Panc1 (cell line): ENCODE measurements around the gene COPZ1. TPM values are rescaled to one million over a fixed set of nuclear protein-coding genes. Genes with fewer than 3 reads are reported as not detected.

Experiments used
- ATAC-seq: fragments of 200-7000 bp; cut with Tn5 transposase; 2 replicates; pipeline ENCODE4 v1.9.1; 2020; ENCODE audit warnings: mild to moderate bottlenecking, moderate library complexity
- BruUV-seq: library from RNA; stranded (reverse); fragments of 400-500 nt; replicated peaks from 2 replicates; lab custom pipeline; 2021; lab: Mats Ljungman, UMichigan
- CTCF ChIA-PET: fragments of 300-600 bp; sonication (Branson Sonifier 250); formaldehyde crosslinking; loops from one replicate; lab custom pipeline; 2022; ENCODE audit warnings: antibody characterized with exemption; lab: Charles Lee
- POLR2A ChIA-PET: fragments of 300-600 bp; sonication (Branson Sonifier 250); formaldehyde crosslinking; loops from one replicate; lab custom pipeline; 2022; ENCODE audit warnings: antibody characterized with exemption; lab: Charles Lee
- DNase-seq: peaks from one replicate; pipeline ENCODE4 v3.0.0-alpha.2; 2010; ENCODE audit warnings: low read depth, low spot score
- H3K27ac ChIP-seq: 2 replicates; pipeline ENCODE4 v1.5.1; 2011; ENCODE audit warnings: mild to moderate bottlenecking, low read length, inconsistent platforms
- H3K27me3 ChIP-seq: fragments of 200-500 bp; sonication (Bioruptor generic); 2 replicates; pipeline ENCODE4 v1.6.0; 2014; ENCODE audit warnings: low read length, inconsistent platforms; ENCODE audit not compliant: control insufficient read depth, insufficient read depth
- H3K36me3 ChIP-seq: fragments of 200-500 bp; sonication (Bioruptor generic); 2 replicates; pipeline ENCODE4 v1.5.1; 2014; ENCODE audit warnings: inconsistent platforms, mild to moderate bottlenecking, low read length, moderate library complexity; ENCODE audit not compliant: control insufficient read depth, insufficient read depth
- H3K4me1 ChIP-seq: 2 replicates; pipeline ENCODE4 v1.5.1; 2011; ENCODE audit warnings: inconsistent platforms, mild to moderate bottlenecking, low read length, moderate library complexity; ENCODE audit not compliant: control insufficient read depth, insufficient read depth
- H3K4me3 ChIP-seq, 2 experiments: 2 replicates each; pipeline ENCODE4 v1.5.1; 2011 to 2012; ENCODE audit warnings: low read depth in 2 of 2, low read length in 2 of 2, mild to moderate bottlenecking in 2 of 2, inconsistent platforms in 1 of 2, moderate library complexity in 1 of 2
- H3K9me3 ChIP-seq: fragments of 200-500 bp; sonication (Bioruptor generic); 2 replicates; pipeline ENCODE4 v1.5.1; 2014; ENCODE audit warnings: low read depth, mild to moderate bottlenecking, inconsistent platforms, low read length, moderate library complexity; ENCODE audit not compliant: control insufficient read depth, insufficient read depth
- POLR2AphosphoS5 ChIP-seq: IDR thresholded peaks from 2 replicates; pipeline ENCODE4 v1.6.1; 2012; ENCODE audit warnings: mild to moderate bottlenecking, low read depth, low read length, moderate library complexity
- SIN3A ChIP-seq: IDR thresholded peaks from 2 replicates; pipeline ENCODE4 v1.6.1; 2012; ENCODE audit warnings: low read depth, mild to moderate bottlenecking, low read length, moderate library complexity, borderline replicate concordance; ENCODE audit not compliant: insufficient read depth
- TCF7L2 ChIP-seq: IDR thresholded peaks from 2 replicates; pipeline ENCODE4 v1.6.1; 2011; ENCODE audit warnings: mild to moderate bottlenecking, low read depth, low read length, inconsistent platforms
- in situ Hi-C: cut with HindIII; loops from 2 replicates; pipeline ENCODE4 v1.10.0; 2016; ENCODE audit warnings: low sequenced_read_pairs, low pct_unique_long_range_greater_than_20kb
- intact Hi-C: fragments of 100-400 bp; cut with micrococcal nuclease; formaldehyde crosslinking; loops from one replicate; pipeline ENCODE4 v1.10.0; 2022; ENCODE audit not compliant: unreplicated experiment
- total RNA-seq: library from RNA; stranded (reverse); gene quantifications from one replicate; pipeline ENCODE4 v1.2.1, GENCODE V29; 2021; ENCODE audit not compliant: unreplicated experiment
- TF ChIP-seq, protein P1 (sequence below), 2 experiments: IDR thresholded peaks; 2 replicates each; pipeline ENCODE4 v1.6.1; 2011 to 2012; ENCODE audit warnings: low read depth in 2 of 2, control low read depth in 1 of 2, low read length in 1 of 2, mild to moderate bottlenecking in 1 of 2, moderate library complexity in 1 of 2; ENCODE audit not compliant: insufficient read depth in 1 of 2
- TF ChIP-seq, protein P2 (sequence below): fragments of 450-650 bp; IDR thresholded peaks from 2 replicates; pipeline ENCODE4 v1.5.1; 2017; ENCODE audit warnings: mild to moderate bottlenecking

Gene COPZ1
- total RNA-seq, 1 experiment from 2014 or later, result 175 TPM

DNA sequence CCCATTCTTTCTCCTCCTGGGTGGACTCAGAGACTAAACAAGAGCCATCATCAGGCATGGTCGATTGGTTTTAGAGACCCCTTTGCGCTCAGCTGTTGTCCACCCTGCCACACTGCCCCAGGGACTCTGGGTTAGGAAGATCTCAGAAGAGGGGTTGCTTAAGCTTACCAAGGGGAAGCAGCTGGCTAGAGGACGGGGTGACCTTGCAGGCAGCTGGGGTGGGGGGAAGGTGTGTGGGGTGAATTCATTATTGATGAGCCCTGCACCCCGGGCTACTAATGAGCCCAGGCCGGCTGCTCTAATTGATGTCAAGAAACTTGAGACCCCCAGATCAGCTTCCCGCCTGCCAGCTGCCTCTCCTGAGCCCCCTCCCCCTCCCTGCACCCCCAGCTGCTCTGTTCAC lies 68.3 kb downstream of the COPZ1 start:
- intact Hi-C loops (no loop called here), in situ Hi-C loops (no loop called here)
- no peaks in the 10 kb centered on the region for H3K27me3 ChIP-seq
- ChIA-PET CTCF (interaction anchor here (0.6 kb wide), 1 partner anchor 11 kb away, joined by 5 read pairs; no protein-coding TSS in a partner anchor), POLR2A (no interaction called here)
- DNase-seq (no peak), ATAC-seq (no peak)
- H3K4me3 ChIP-seq, result no peak overlapping the region
- no peaks in the 10 kb centered on the region; the same call in 1 of the 2 replicates for H3K4me1 ChIP-seq
- no peak for TF ChIP-seq TCF7L2
- TF ChIP-seq POLR2AphosphoS5, result no peak
- TF ChIP-seq SIN3A, result no peak
- TF ChIP-seq, protein P1, sequence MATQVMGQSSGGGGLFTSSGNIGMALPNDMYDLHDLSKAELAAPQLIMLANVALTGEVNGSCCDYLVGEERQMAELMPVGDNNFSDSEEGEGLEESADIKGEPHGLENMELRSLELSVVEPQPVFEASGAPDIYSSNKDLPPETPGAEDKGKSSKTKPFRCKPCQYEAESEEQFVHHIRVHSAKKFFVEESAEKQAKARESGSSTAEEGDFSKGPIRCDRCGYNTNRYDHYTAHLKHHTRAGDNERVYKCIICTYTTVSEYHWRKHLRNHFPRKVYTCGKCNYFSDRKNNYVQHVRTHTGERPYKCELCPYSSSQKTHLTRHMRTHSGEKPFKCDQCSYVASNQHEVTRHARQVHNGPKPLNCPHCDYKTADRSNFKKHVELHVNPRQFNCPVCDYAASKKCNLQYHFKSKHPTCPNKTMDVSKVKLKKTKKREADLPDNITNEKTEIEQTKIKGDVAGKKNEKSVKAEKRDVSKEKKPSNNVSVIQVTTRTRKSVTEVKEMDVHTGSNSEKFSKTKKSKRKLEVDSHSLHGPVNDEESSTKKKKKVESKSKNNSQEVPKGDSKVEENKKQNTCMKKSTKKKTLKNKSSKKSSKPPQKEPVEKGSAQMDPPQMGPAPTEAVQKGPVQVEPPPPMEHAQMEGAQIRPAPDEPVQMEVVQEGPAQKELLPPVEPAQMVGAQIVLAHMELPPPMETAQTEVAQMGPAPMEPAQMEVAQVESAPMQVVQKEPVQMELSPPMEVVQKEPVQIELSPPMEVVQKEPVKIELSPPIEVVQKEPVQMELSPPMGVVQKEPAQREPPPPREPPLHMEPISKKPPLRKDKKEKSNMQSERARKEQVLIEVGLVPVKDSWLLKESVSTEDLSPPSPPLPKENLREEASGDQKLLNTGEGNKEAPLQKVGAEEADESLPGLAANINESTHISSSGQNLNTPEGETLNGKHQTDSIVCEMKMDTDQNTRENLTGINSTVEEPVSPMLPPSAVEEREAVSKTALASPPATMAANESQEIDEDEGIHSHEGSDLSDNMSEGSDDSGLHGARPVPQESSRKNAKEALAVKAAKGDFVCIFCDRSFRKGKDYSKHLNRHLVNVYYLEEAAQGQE (IDR thresholded peaks at IDR 0.05; ENCODE audit: insufficient read depth in 1 of 2, low read depth in 2 of 2, low read length in 1 of 2), result no peak
- no peak overlapping the region for H3K27ac ChIP-seq
- no peaks in the 10 kb centered on the region for H3K9me3 ChIP-seq
- peaks cover under 1% of the 10 kb centered on the region; the same call in 1 of the 2 replicates for H3K36me3 ChIP-seq
- no TSS peak for BruUV-seq

DNA sequence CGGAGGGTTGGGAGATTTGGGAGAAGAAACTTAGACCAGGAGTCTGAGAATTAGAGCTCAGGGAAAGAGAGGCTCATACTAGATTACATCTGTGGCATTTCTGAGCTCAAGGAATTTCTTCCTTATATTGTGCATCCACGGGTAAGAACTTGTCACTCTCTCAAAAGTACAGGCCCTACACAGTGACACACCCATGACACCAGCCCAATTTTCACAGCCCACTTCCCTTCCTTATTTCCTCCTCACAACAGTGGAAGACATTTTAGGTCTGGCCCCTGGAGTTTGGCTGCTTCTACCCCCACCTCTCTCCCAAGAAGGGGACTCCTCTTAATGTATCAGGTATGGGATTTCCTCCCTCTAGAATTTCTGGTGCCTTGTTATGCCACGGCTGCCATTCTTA lies 68.8 kb downstream of the COPZ1 start:
- BruUV-seq, result no TSS peak
- ChIA-PET CTCF (interaction anchor here (0.6 kb wide), 1 partner anchor 12 kb away, joined by 5 read pairs; no protein-coding TSS in a partner anchor), POLR2A (no interaction called here)
- no peak overlapping the region for H3K27ac ChIP-seq
- TF ChIP-seq, protein P1 (IDR thresholded peaks at IDR 0.05; ENCODE audit: insufficient read depth in 1 of 2, low read depth in 2 of 2, low read length in 1 of 2), result no peak
- TF ChIP-seq POLR2AphosphoS5 (no peak; the same call in 1 of the 2 replicates), SIN3A (no peak), TCF7L2 (no peak)
- TF ChIP-seq, protein P2, sequence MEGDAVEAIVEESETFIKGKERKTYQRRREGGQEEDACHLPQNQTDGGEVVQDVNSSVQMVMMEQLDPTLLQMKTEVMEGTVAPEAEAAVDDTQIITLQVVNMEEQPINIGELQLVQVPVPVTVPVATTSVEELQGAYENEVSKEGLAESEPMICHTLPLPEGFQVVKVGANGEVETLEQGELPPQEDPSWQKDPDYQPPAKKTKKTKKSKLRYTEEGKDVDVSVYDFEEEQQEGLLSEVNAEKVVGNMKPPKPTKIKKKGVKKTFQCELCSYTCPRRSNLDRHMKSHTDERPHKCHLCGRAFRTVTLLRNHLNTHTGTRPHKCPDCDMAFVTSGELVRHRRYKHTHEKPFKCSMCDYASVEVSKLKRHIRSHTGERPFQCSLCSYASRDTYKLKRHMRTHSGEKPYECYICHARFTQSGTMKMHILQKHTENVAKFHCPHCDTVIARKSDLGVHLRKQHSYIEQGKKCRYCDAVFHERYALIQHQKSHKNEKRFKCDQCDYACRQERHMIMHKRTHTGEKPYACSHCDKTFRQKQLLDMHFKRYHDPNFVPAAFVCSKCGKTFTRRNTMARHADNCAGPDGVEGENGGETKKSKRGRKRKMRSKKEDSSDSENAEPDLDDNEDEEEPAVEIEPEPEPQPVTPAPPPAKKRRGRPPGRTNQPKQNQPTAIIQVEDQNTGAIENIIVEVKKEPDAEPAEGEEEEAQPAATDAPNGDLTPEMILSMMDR, result no peak
- H3K4me3 ChIP-seq, result no peak overlapping the region
- H3K27me3 ChIP-seq, result no peaks in the 10 kb centered on the region
- H3K36me3 ChIP-seq, result peaks cover 5% of the 10 kb centered on the region; the same call in 1 of the 2 replicates
- in situ Hi-C loops (no loop called here), intact Hi-C loops (no loop called here)
- no peaks in the 10 kb centered on the region for H3K9me3 ChIP-seq
- ATAC-seq (no peak), DNase-seq (no peak)
- H3K4me1 ChIP-seq, result no peaks in the 10 kb centered on the region; the same call in 1 of the 2 replicates
